Heart left ventricle (tissue), 16 donors: ENCODE data around the gene KCNJ6. TPM values are rescaled to one million over a fixed set of nuclear protein-coding genes. Genes with fewer than 3 reads are reported as not detected.

ENCODE experiments used
- ATAC-seq, 4 donors: fragments of 200-7000 bp; cut with Tn5 transposase; one replicate each; pipeline ENCODE4 v1.9.1; 2020 to 2022; ENCODE audit warnings: moderate library complexity in 4 of 4, mild to moderate bottlenecking in 3 of 4, moderate number of reproducible peaks in 1 of 4
- DNase-seq, 5 donors: peaks; one replicate each; pipeline ENCODE4 v3.0.0-alpha.2; 2020
- H3K27ac ChIP-seq, 12 donors: fragments of 200-600 bp; sonication (generic) in 4 of 12; one replicate each; pipeline versions ENCODE4 v1.5.0 to v1.8.0; 2016 to 2022; ENCODE audit warnings: mild to moderate bottlenecking in 2 of 12
- H3K27me3 ChIP-seq, 9 donors: fragments of 200-600 bp; sonication (generic) in 2 of 9; one replicate each; pipeline versions ENCODE4 v1.5.1 to v1.8.0; 2016 to 2022; ENCODE audit warnings: mild to moderate bottlenecking in 3 of 9
- H3K36me3 ChIP-seq, 9 donors: fragments of 200-600 bp; sonication (generic) in 2 of 9; one replicate each; pipeline versions ENCODE4 v1.5.0 to v1.8.0; 2018 to 2022; ENCODE audit warnings: mild to moderate bottlenecking in 2 of 9
- H3K4me1 ChIP-seq, 12 donors: fragments of 200-600 bp; sonication (generic) in 4 of 12; one replicate each; pipeline versions ENCODE4 v1.5.0 to v1.8.0; 2016 to 2022; ENCODE audit warnings: mild to moderate bottlenecking in 3 of 12
- H3K4me3 ChIP-seq, 12 donors: fragments of 200-600 bp; sonication (generic) in 4 of 12; one replicate each; pipeline versions ENCODE4 v1.5.0 to v1.8.0; 2017 to 2022; ENCODE audit warnings: mild to moderate bottlenecking in 9 of 12, moderate library complexity in 4 of 12
- H3K9me3 ChIP-seq, 12 donors: fragments of 200-600 bp; sonication (generic) in 4 of 12; one replicate each; pipeline versions ENCODE4 v1.5.0 to v1.8.0; 2016 to 2022; ENCODE audit warnings: mild to moderate bottlenecking in 1 of 12
- CTCF ChIP-seq, 12 donors: fragments of 200-600 bp; sonication (generic) in 4 of 12; IDR thresholded peaks; one replicate each; pipeline versions ENCODE4 v1.5.0 to v1.8.0; 2018 to 2022; ENCODE audit warnings: antibody characterized with exemption in 12 of 12, mild to moderate bottlenecking in 5 of 12
- POLR2A ChIP-seq, 2 donors: fragments of 450-650 bp; IDR thresholded peaks; one replicate each; pipeline ENCODE4 v1.6.1; 2017; ENCODE audit warnings: antibody characterized with exemption in 2 of 2, mild to moderate bottlenecking in 2 of 2, moderate library complexity in 2 of 2
- WGBS, 4 donors: extraction: QIAGEN DNeasy Blood & Tissue Kit in 2 of 4; methylation state at CpG; one replicate each; pipeline versions ENCODE4 v1.1.5 to v1.1.7; 2013 to 2018; 5-methylcytosine and 5-hydroxymethylcytosine counted together
- intact Hi-C, 10 donors: fragments of 100-400 bp; cut with DNase I; formaldehyde crosslinking; loops; one replicate each; pipeline versions ENCODE4 v1.11.1 to v1.14.2; 2022
- polyA plus RNA-seq, 2 donors: library from polyadenylated mRNA; stranded (reverse); fragments of 200-250 nt; gene quantifications; one replicate each; pipeline ENCODE4 v1.2.3, GENCODE V29; 2013
- total RNA-seq, 9 donors: library from RNA; depleted of rRNA in 2 of 9; stranded (reverse); fragments of >200 nt in 2 of 9; fragmentation: NEBNext Ultra II Directional in 3 of 9; extraction: Animal tissue kit (Norgen Biotek cat#: 25700) in 3 of 9; gene quantifications; one replicate each; pipeline versions ENCODE4 v1.1.0 to v1.2.4, GENCODE V29; 2016 to 2023
- donor health status: ischemic (EF 13 %, LVEDD 7.1; RV severe dilation, severe dysfunction).
- donor health status: healthy with polysubstance abuse.
- donor health status: DM: no; HTN: yes; CAD: no.
- donor health status: DM: no; HTN: no; CAD: no.
- donor health status: ischemic (EF 25% LVEDD 6.9; RV normal size, moderate dysfunction).
- donor health status: ischemic (EF 25% LVEDD 5.7; RV mildly dilated, moderate dysfunction).
- donor health status: healthy.
- donor health status: DM: yes; HTN: yes; CAD: no.
- donor health status: ischemic (EF 35%, LVEDD 5.7; RV mildly dilated, moderate dysfunction).
- donor health status: nonischemic (EF 11% LVEDD 7.7; RV severe dilation, severe dysfunction).
- donor health status: DM: yes; HTN: yes; CAD: no.
- donor health status: PGD.
- donor health status: ischemic (EF 29% LVEDD 5.4; RV normal size, mild dysfunction).
- donor health status: nonischemic (EF 23%, LVEDD 6.1; RV moderate dilation, normal function).

The KCNJ6 gene
- total and polyA plus RNA-seq, 11 donors, result not detected

- Histone ChIP-seq H3K27me3 (peaks cover 0 to under 1% (median 0%) of the 10 kb centered on the region in 9 donors), H3K4me1 (peaks cover 0 to 3% (median 0%) of the 10 kb centered on the region in 12 donors), H3K36me3 (no peaks in the 10 kb centered on the region), H3K9me3 (peaks cover 0 to 4% (median 0%) of the 10 kb centered on the region in 12 donors), H3K27ac (no peak overlapping the region), H3K4me3 (no peak overlapping the region)
- 77 to 83% (median 79%) methylated on average over 8 of the region's 8 CpGs for WGBS, 4 donors
- intact Hi-C loops, result no loop called here
- peak in 2 of 4 donors; percentile 26 to 41 for ATAC-seq
- TF ChIP-seq POLR2A (IDR thresholded peaks at IDR 0.05) (no peak), CTCF (IDR thresholded peaks at IDR 0.05) (no peak)
- DNase-seq, result no peak
These were observed 280.0 kb downstream of the KCNJ6 start for GRCh38 chr21:37636152-37636860.

- DNase-seq, result peak in 1 of 5 donors; percentile 25
- TF ChIP-seq CTCF (IDR thresholded peaks at IDR 0.05) (no peak), POLR2A (IDR thresholded peaks at IDR 0.05) (no peak)
- peak in 3 of 4 donors; percentile 38 to 95 (median 61) for ATAC-seq
- 35 to 60% (median 40%) methylated on average over 12 of the region's 12 CpGs for WGBS, 4 donors
- no peaks in the 10 kb centered on the region for H3K27me3 ChIP-seq
- H3K4me1 ChIP-seq, result peaks cover 0 to 6% (median 0%) of the 10 kb centered on the region in 12 donors
- no peaks in the 10 kb centered on the region for H3K36me3 ChIP-seq
- H3K4me3 ChIP-seq, result no peak overlapping the region
- H3K9me3 ChIP-seq, result peaks cover 0 to 4% (median 0%) of the 10 kb centered on the region in 12 donors
- peak overlapping the region in 6 of 12 donors; percentile 0 to 51 (median 30) for H3K27ac ChIP-seq
- intact Hi-C loops, result no loop called here
These were observed 284.7 kb downstream of the KCNJ6 start for GRCh38 chr21:37631319-37632117.

GRCh38 chr21:37630872-37631271 is 285.4 kb downstream of the KCNJ6 start:
- Histone ChIP-seq H3K4me1 (peaks cover 0 to 6% (median 0%) of the 10 kb centered on the region in 12 donors), H3K27me3 (no peaks in the 10 kb centered on the region), H3K9me3 (peaks cover 0 to 4% (median 0%) of the 10 kb centered on the region in 12 donors), H3K4me3 (no peak overlapping the region), H3K36me3 (no peaks in the 10 kb centered on the region), H3K27ac (peak overlapping the region in 2 of 12 donors; percentile 3 to 32)
- TF ChIP-seq CTCF (IDR thresholded peaks at IDR 0.05) (no peak), POLR2A (IDR thresholded peaks at IDR 0.05) (no peak)
- 79 to 83% (median 81%) methylated on average over 2 of the region's 2 CpGs for WGBS, 4 donors
- intact Hi-C loops, result no loop called here
- ATAC-seq, result no peak
- no peak for DNase-seq

- ATAC-seq, result no peak
- peaks cover 0 to 4% (median 0%) of the 10 kb centered on the region in 12 donors for H3K9me3 ChIP-seq
- H3K4me1 ChIP-seq, result peaks cover 0 to 14% (median 3%) of the 10 kb centered on the region in 12 donors
- H3K4me3 ChIP-seq, result no peak overlapping the region
- no peaks in the 10 kb centered on the region for H3K36me3 ChIP-seq
- DNase-seq, result no peak
- TF ChIP-seq CTCF (IDR thresholded peaks at IDR 0.05) (no peak), POLR2A (IDR thresholded peaks at IDR 0.05) (no peak)
- H3K27me3 ChIP-seq, result no peaks in the 10 kb centered on the region
- intact Hi-C loops, result no loop called here
- WGBS, 4 donors, result 95 to 97% (median 96%) methylated on average over 3 of the region's 3 CpGs
- H3K27ac ChIP-seq, result no peak overlapping the region
These were observed 287.9 kb downstream of the KCNJ6 start for GRCh38 chr21:37628362-37628761.
